AG04449 (cell line): ENCODE results near the gene MEGF8.

ENCODE experiments used
- CTCF ChIA-PET: fragments of 350-600 bp; formaldehyde crosslinking; extraction: SDS; loops from one replicate; lab custom pipeline; 2021; ENCODE audit warnings: antibody characterized with exemption; lab: Yijun Ruan, JAX
- POLR2A ChIA-PET: fragments of 400-600, 350-600 bp; formaldehyde crosslinking; extraction: SDS; loops from one replicate; lab custom pipeline; 2020; ENCODE audit warnings: antibody characterized with exemption, inconsistent platforms; lab: Yijun Ruan, JAX
- DNase-seq: peaks from one replicate; pipeline ENCODE4 v3.0.0-alpha.2; 2010; ENCODE audit warnings: low read depth, low spot score
- H3K4me3 ChIP-seq: 2 replicates; pipeline ENCODE4 v1.5.1; 2011; ENCODE audit warnings: low read depth, mild to moderate bottlenecking, control low read depth, low read length
- CTCF ChIP-seq: IDR thresholded peaks from one replicate; pipeline ENCODE4 v1.5.1; 2011; ENCODE audit warnings: mild to moderate bottlenecking, moderate library complexity, low read length, control low read depth, inconsistent platforms; ENCODE audit not compliant: insufficient read depth; ENCODE audit errors: missing control alignments

Gene MEGF8

GRCh38 chr19:42313840-42314755 is 11.3 kb upstream of the MEGF8 start:
- ChIA-PET CTCF (interaction anchor here (1.0 to 1.3 kb wide), 3 partner anchors 8 to 18 kb away, joined by 3 to 5 read pairs (median 4); no protein-coding TSS in a partner anchor), POLR2A (no interaction called here)
- DNase-seq: no peak
- TF ChIP-seq CTCF: peak; percentile 16
- H3K4me3 ChIP-seq: no peak overlapping the region

GRCh38 chr19:42315024-42315423 is 10.4 kb upstream of the MEGF8 start:
- ChIA-PET CTCF (no interaction called here), POLR2A (no interaction called here)
- no peak for TF ChIP-seq CTCF
- no peak for DNase-seq
- no peak overlapping the region for H3K4me3 ChIP-seq

- ChIA-PET POLR2A (no interaction called here), CTCF (interaction anchor here (0.8 kb wide), 1 partner anchor 19 kb away, joined by 4 read pairs; no protein-coding TSS in a partner anchor)
- no peak for DNase-seq
- no peak for TF ChIP-seq CTCF
- no peak overlapping the region for H3K4me3 ChIP-seq
These were observed 8.9 kb upstream of the MEGF8 start for GRCh38 chr19:42316223-42317211.

GRCh38 chr19:42317535-42317934 is 7.9 kb upstream of the MEGF8 start:
- no peak overlapping the region for H3K4me3 ChIP-seq
- CTCF ChIA-PET: no interaction called here

GRCh38 chr19:42322305-42322704 is 3.1 kb upstream of the MEGF8 start:
- ChIA-PET CTCF (interaction anchor here (1.0 to 4.4 kb wide), 8 partner anchors 8 to 213 kb away, joined by 3 to 53 read pairs (median 4); no protein-coding TSS in a partner anchor), POLR2A (no interaction called here)
- no peak for DNase-seq

More at GRCh38 chr19:42317535-42317934, 7.9 kb upstream of the MEGF8 start:
- DNase-seq: no peak
- no peak for TF ChIP-seq CTCF
- POLR2A ChIA-PET: no interaction called here

More at GRCh38 chr19:42322305-42322704, 3.1 kb upstream of the MEGF8 start:
- no peak for TF ChIP-seq CTCF
- no peak overlapping the region for H3K4me3 ChIP-seq
